Neutrophil (primary cell): ENCODE measurements around the gene RYR2.

Experiments
- H3K27ac ChIP-seq: fragments of 200-600 bp; sonication (generic); 2 replicates; pipeline ENCODE4 v1.5.1; 2016; ENCODE audit warnings: mild to moderate bottlenecking, moderate library complexity
- H3K27me3 ChIP-seq: fragments of 200-600 bp; sonication (generic); 2 replicates; pipeline ENCODE4 v1.6.0; 2016; ENCODE audit warnings: mild to moderate bottlenecking
- H3K36me3 ChIP-seq: fragments of 200-600 bp; sonication (generic); 2 replicates; pipeline ENCODE4 v1.5.1; 2017
- H3K4me1 ChIP-seq, 2 experiments: fragments of 200-600 bp in 1 of 2; sonication (generic) in 1 of 2; 1 replicate in 1 of 2; 2 replicates in 1 of 2; pipeline versions ENCODE4 v1.5.1 to v1.6.1; 2013 to 2016; ENCODE audit warnings: low read depth in 1 of 2, low read length in 1 of 2, mild to moderate bottlenecking in 1 of 2, moderate library complexity in 1 of 2; ENCODE audit not compliant: control insufficient read depth in 1 of 2, insufficient read depth in 1 of 2
- H3K4me3 ChIP-seq, 2 experiments: fragments of 200-600 bp in 1 of 2; sonication (generic) in 1 of 2; 1 replicate in 1 of 2; 2 replicates in 1 of 2; pipeline ENCODE4 v1.5.1; 2013 to 2016; ENCODE audit warnings: low read depth in 1 of 2, low read length in 1 of 2, mild to moderate bottlenecking in 1 of 2, moderate library complexity in 1 of 2
- H3K9me3 ChIP-seq: fragments of 200-600 bp; sonication (generic); 2 replicates; pipeline ENCODE4 v1.5.1; 2016
- TF ChIP-seq, protein P1 (sequence below): fragments of 200-600 bp; sonication (generic); IDR thresholded peaks from 2 replicates; pipeline ENCODE4 v1.5.1; 2016; ENCODE audit warnings: antibody characterized with exemption

Gene RYR2

DNA sequence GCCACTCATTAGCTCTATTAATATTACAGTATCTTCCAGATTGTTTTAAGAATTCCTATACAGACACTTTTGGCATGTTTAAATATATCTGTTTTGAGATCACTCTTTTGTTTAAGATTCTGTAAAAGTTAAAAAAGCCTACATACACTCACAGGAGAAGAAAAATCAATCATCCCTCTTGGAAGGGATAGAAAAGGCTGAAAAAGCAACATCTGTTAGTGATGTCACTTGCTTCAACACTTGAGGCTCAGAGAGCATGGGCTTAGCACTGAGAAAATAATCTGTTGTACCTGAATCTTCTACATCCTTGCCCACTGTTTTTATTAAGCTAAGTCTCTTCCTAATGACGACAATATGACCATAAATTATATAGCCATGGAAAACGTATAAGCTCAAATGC, 721.8 kb downstream of the RYR2 start:
- H3K36me3 ChIP-seq, result no peaks in the 10 kb centered on the region
- H3K27me3 ChIP-seq, result no peaks in the 10 kb centered on the region
- no peaks in the 10 kb centered on the region for H3K4me1 ChIP-seq
- no peak overlapping the region for H3K4me3 ChIP-seq
- TF ChIP-seq, protein P1, sequence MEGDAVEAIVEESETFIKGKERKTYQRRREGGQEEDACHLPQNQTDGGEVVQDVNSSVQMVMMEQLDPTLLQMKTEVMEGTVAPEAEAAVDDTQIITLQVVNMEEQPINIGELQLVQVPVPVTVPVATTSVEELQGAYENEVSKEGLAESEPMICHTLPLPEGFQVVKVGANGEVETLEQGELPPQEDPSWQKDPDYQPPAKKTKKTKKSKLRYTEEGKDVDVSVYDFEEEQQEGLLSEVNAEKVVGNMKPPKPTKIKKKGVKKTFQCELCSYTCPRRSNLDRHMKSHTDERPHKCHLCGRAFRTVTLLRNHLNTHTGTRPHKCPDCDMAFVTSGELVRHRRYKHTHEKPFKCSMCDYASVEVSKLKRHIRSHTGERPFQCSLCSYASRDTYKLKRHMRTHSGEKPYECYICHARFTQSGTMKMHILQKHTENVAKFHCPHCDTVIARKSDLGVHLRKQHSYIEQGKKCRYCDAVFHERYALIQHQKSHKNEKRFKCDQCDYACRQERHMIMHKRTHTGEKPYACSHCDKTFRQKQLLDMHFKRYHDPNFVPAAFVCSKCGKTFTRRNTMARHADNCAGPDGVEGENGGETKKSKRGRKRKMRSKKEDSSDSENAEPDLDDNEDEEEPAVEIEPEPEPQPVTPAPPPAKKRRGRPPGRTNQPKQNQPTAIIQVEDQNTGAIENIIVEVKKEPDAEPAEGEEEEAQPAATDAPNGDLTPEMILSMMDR, result no peak
- H3K9me3 ChIP-seq, result no peaks in the 10 kb centered on the region
- no peak overlapping the region for H3K27ac ChIP-seq

DNA sequence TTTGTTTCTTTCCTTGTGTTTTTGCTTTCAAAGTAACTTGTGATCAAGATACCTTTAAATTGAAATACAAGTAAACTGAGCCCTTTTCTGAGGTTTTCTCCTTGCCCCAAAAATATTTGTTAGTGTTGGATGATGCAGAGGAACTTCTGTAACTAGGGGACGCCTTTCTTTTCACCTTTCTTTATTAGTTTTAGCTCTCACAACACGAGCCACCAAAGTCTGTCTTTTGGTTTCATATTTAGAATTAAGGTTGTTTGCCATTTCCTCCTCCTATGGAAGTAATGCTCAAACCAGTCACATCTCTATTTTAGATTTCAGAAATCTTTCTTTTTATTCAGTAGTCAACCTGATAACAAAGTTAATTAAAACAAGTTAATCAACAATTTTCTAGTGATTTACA, 727.9 kb downstream of the RYR2 start:
- no peaks in the 10 kb centered on the region for H3K36me3 ChIP-seq
- TF ChIP-seq, protein P1, result no peak
- no peaks in the 10 kb centered on the region for H3K27me3 ChIP-seq
- no peaks in the 10 kb centered on the region for H3K4me1 ChIP-seq
- no peak overlapping the region for H3K4me3 ChIP-seq
- no peaks in the 10 kb centered on the region for H3K9me3 ChIP-seq
- no peak overlapping the region for H3K27ac ChIP-seq

DNA sequence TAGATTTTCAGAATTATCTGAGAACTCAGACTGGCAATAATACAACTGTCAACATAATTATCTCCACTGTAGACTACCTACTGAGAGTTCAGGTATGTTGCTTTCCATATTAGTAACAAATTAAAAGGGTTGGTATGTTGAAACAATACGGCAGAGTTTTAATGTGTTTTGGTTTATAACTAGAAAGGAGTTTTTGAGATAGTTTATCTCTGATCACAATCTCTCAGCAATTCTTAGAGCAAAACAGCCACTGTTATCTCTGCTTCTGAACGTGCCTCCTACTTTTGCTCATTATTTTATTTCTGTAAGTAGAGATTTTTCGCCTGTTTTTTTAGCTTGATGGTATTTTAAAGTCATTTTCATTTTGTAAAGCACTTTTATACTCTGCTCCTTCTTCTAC, 730.0 kb downstream of the RYR2 start:
- Histone ChIP-seq H3K4me3 (no peak overlapping the region), H3K9me3 (no peaks in the 10 kb centered on the region), H3K36me3 (no peaks in the 10 kb centered on the region), H3K27me3 (no peaks in the 10 kb centered on the region), H3K4me1 (no peaks in the 10 kb centered on the region), H3K27ac (no peak overlapping the region)
- TF ChIP-seq, protein P1, result no peak

DNA sequence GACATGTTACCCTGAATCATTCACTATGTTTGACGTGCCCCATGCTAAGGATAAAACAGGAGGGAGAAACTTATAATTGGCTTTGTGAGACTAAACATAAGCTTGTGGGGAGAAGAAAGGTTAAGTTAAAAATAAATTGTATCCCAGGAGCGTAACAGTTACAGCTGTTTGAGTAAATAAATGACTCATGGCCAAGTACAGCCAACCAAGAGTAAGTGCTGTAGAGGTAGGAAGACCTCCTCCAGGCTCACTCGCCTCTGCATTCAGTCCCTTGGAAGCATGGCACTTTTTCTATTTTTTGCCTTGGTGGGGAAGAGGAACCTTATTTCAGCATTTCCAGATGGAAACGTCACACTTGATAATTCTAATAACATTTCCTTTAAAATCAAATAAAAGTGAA, 732.3 kb downstream of the RYR2 start:
- H3K9me3 ChIP-seq, result no peaks in the 10 kb centered on the region
- H3K36me3 ChIP-seq, result no peaks in the 10 kb centered on the region
- no peak overlapping the region for H3K4me3 ChIP-seq
- H3K4me1 ChIP-seq, result no peaks in the 10 kb centered on the region
- TF ChIP-seq, protein P1, result no peak
- H3K27me3 ChIP-seq, result no peaks in the 10 kb centered on the region
- H3K27ac ChIP-seq, result no peak overlapping the region

DNA sequence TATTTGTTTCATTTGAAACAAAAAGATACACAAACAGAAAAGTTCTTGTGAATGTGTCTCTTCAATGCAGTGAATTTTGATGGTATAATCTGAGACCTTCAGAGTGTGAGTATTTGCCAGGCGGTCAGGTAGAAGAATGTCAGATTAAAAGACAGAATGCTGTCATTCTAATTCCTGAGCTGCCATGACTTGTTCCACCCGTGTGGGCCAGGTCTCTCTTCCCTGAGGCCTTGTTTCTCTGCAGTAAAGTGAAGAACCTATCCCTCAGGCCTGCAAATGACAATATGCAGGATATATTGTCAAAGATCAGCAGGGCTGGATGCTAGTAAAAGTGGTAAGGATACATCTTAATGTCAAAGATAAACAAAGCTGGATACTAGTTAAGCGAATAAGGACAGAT, 737.4 kb downstream of the RYR2 start:
- Histone ChIP-seq H3K9me3 (no peaks in the 10 kb centered on the region), H3K27ac (no peak overlapping the region), H3K4me1 (no peaks in the 10 kb centered on the region), H3K27me3 (no peaks in the 10 kb centered on the region), H3K36me3 (no peaks in the 10 kb centered on the region), H3K4me3 (no peak overlapping the region)
- TF ChIP-seq, protein P1, result no peak
